Fibroblast of lung (primary cell): ENCODE data around the gene TUBB2A. TPM values are rescaled to one million over a fixed set of nuclear protein-coding genes. Genes with fewer than 3 reads are reported as not detected.

Experiments used
- DNase-seq, 2 donors: peaks; one replicate each; pipeline versions ENCODE4 v3.0.0 to v3.0.0-alpha.2; 2010; ENCODE audit warnings: low read depth in 2 of 2
- H2AFZ ChIP-seq: 2 replicates; pipeline ENCODE4 v1.5.1; 2012; ENCODE audit warnings: low read length, control low read depth, inconsistent platforms
- H3K27ac ChIP-seq: 2 replicates; pipeline ENCODE4 v1.5.1; 2011; ENCODE audit warnings: low read length, control low read depth; ENCODE audit not compliant: insufficient read depth
- H3K27me3 ChIP-seq: 2 replicates; pipeline ENCODE4 v1.5.1; 2011; ENCODE audit warnings: mild to moderate bottlenecking, low read length; ENCODE audit not compliant: control insufficient read depth, insufficient read depth
- H3K36me3 ChIP-seq: 2 replicates; pipeline ENCODE4 v1.5.1; 2011; ENCODE audit warnings: low read length; ENCODE audit not compliant: control insufficient read depth, insufficient read depth
- H3K4me1 ChIP-seq: 2 replicates; pipeline ENCODE4 v1.5.1; 2011; ENCODE audit warnings: low read length; ENCODE audit not compliant: control insufficient read depth, insufficient read depth; ENCODE audit errors: extremely low read depth
- H3K4me2 ChIP-seq: 2 replicates; pipeline ENCODE4 v1.5.1; 2011; ENCODE audit warnings: low read length, control low read depth; ENCODE audit not compliant: insufficient read depth; ENCODE audit errors: extremely low read depth
- H3K4me3 ChIP-seq, 4 experiments: fragments of 200-600 bp in 1 of 4; sonication (generic) in 1 of 4; replicated peaks in 1 of 4; 2 replicates each; pipeline ENCODE4 v1.5.1; 2011 to 2016; ENCODE audit warnings: low read length in 4 of 4, low read depth in 3 of 4, mild to moderate bottlenecking in 3 of 4, control low read depth in 2 of 4, inconsistent platforms in 1 of 4, mixed read lengths in 1 of 4; ENCODE audit not compliant: insufficient read depth in 1 of 4; ENCODE audit errors: control extremely low read depth in 1 of 4
- H3K79me2 ChIP-seq: 2 replicates; pipeline ENCODE4 v1.5.1; 2012; ENCODE audit warnings: mild to moderate bottlenecking, low read length, inconsistent platforms; ENCODE audit not compliant: control insufficient read depth, insufficient read depth
- H3K9ac ChIP-seq: 2 replicates; pipeline ENCODE4 v1.5.1; 2011; ENCODE audit warnings: mild to moderate bottlenecking, low read length, control low read depth; ENCODE audit not compliant: insufficient read depth
- H3K9me3 ChIP-seq: 2 replicates; pipeline ENCODE4 v1.5.1; 2012; ENCODE audit warnings: low read depth, low read length; ENCODE audit not compliant: control insufficient read depth, insufficient read depth
- H4K20me1 ChIP-seq: 2 replicates; pipeline ENCODE4 v1.5.1; 2011; ENCODE audit warnings: low read length; ENCODE audit not compliant: control insufficient read depth, insufficient read depth; ENCODE audit errors: extremely low read depth
- CTCF ChIP-seq, 2 donors: IDR thresholded peaks in 1 of 2; conservative IDR thresholded peaks in 1 of 2; 1 replicate in 1 of 2; 2 replicates in 1 of 2; pipeline ENCODE4 v1.5.1; 2011 to 2012; ENCODE audit warnings: low read length in 2 of 2, control low read depth in 1 of 2, inconsistent platforms in 1 of 2, low read depth in 1 of 2, mild to moderate bottlenecking in 1 of 2
- EZH2 ChIP-seq: IDR thresholded peaks from 2 replicates; pipeline ENCODE4 v1.5.1; 2012; ENCODE audit warnings: low read length, control low read depth, mild to moderate bottlenecking; ENCODE audit errors: missing control alignments
- polyA plus RNA-seq, 2 donors: library from polyadenylated mRNA; depleted of rRNA in 1 of 2; stranded (reverse) in 1 of 2; unstranded in 1 of 2; fragments of >200 nt; gene quantifications; 2 replicates each; pipeline ENCODE4 v1.2.1, GENCODE V29; 2011 to 2012; ENCODE audit warnings: missing spikeins in 1 of 2
- total RNA-seq: library from RNA; depleted of rRNA; stranded (reverse); fragments of >200 nt; gene quantifications from 2 replicates; pipeline ENCODE4 v1.2.1, GENCODE V29; 2014

The TUBB2A gene
- total and polyA plus RNA-seq, 2 donors (not counting 1 experiment from before 2014, with no cell fraction given) = 54.3 to 133 TPM

GRCh38 chr6:3117912-3118352 lies 39.4 kb downstream of the TUBB2A start:
- no peaks in the 10 kb centered on the region for H4K20me1 ChIP-seq
- TF ChIP-seq EZH2 (no peak), CTCF (conservative IDR thresholded peaks at IDR 0.05 in 1 of 2, IDR thresholded peaks at IDR 0.05 in 1 of 2; ENCODE audit: low read depth in 1 of 2, low read length in 2 of 2) (no peak)
- H3K4me2 ChIP-seq = peak overlapping the region; percentile 56
- H3K27me3 ChIP-seq = no peaks in the 10 kb centered on the region
- no peaks in the 10 kb centered on the region for H3K79me2 ChIP-seq
- no peaks in the 10 kb centered on the region for H3K9me3 ChIP-seq
- H3K27ac ChIP-seq = peak overlapping the region; percentile 92
- H3K4me1 ChIP-seq = no peaks in the 10 kb centered on the region
- DNase-seq = no peak
- peaks cover 7% of the 10 kb centered on the region for H3K36me3 ChIP-seq
- peak overlapping the region; percentile 91 for H3K9ac ChIP-seq
- peak overlapping the region; percentile 94 for H2AFZ ChIP-seq
- peak overlapping the region; percentile 59 to 92 (median 80) for H3K4me3 ChIP-seq

- Histone ChIP-seq H3K4me3 (no peak overlapping the region), H3K4me1 (no peaks in the 10 kb centered on the region), H3K9me3 (no peaks in the 10 kb centered on the region), H4K20me1 (no peaks in the 10 kb centered on the region), H3K79me2 (no peaks in the 10 kb centered on the region), H2AFZ (no peak overlapping the region), H3K9ac (no peak overlapping the region), H3K36me3 (peaks cover 11% of the 10 kb centered on the region), H3K27me3 (no peaks in the 10 kb centered on the region), H3K4me2 (no peak overlapping the region), H3K27ac (no peak overlapping the region)
- DNase-seq = no peak
- TF ChIP-seq EZH2 (no peak), CTCF (conservative IDR thresholded peaks at IDR 0.05 in 1 of 2, IDR thresholded peaks at IDR 0.05 in 1 of 2; ENCODE audit: low read depth in 1 of 2, low read length in 2 of 2) (no peak)
These were observed 43.0 kb downstream of the TUBB2A start for GRCh38 chr6:3114377-3114776.

- H3K36me3 ChIP-seq = peaks cover 18% of the 10 kb centered on the region
These were observed 47.6 kb downstream of the TUBB2A start for GRCh38 chr6:3109761-3110160.

More at GRCh38 chr6:3109761-3110160, 47.6 kb downstream of the TUBB2A start:
- no peak for TF ChIP-seq EZH2
- no peak for TF ChIP-seq CTCF (conservative IDR thresholded peaks at IDR 0.05 in 1 of 2, IDR thresholded peaks at IDR 0.05 in 1 of 2; ENCODE audit: low read depth in 1 of 2, low read length in 2 of 2)
- no peaks in the 10 kb centered on the region for H3K4me1 ChIP-seq
- no peak overlapping the region for H3K4me2 ChIP-seq
- H3K27ac ChIP-seq = no peak overlapping the region
- no peak overlapping the region for H2AFZ ChIP-seq
- no peaks in the 10 kb centered on the region for H3K27me3 ChIP-seq
- no peak for DNase-seq
- H3K79me2 ChIP-seq = no peaks in the 10 kb centered on the region
- H3K4me3 ChIP-seq = no peak overlapping the region
- H3K9me3 ChIP-seq = no peaks in the 10 kb centered on the region
- no peak overlapping the region for H3K9ac ChIP-seq
- H4K20me1 ChIP-seq = no peaks in the 10 kb centered on the region
